GM18951 (cell line): ENCODE data around the gene GPR63.

Experiments
- POLR2A ChIP-seq: IDR thresholded peaks from 4 replicates; pipeline ENCODE4 v1.6.1; 2011; ENCODE audit warnings: mild to moderate bottlenecking; ENCODE audit not compliant: insufficient read length, insufficient read depth; ENCODE audit errors: extremely low read depth
- in situ Hi-C: fragments of 300-500 bp; cut with MboI; formaldehyde crosslinking; loops from one replicate; pipeline ENCODE4 v1.12.0; 2022; ENCODE audit warnings: low sequenced_read_pairs, mixed read lengths, inconsistent platforms; ENCODE audit not compliant: unreplicated experiment

The GPR63 gene

GRCh38 chr6:96775727-96776400 is 61.4 kb downstream of the GPR63 start:
- TF ChIP-seq POLR2A, result no peak
- in situ Hi-C loops, result no loop called here

DNA sequence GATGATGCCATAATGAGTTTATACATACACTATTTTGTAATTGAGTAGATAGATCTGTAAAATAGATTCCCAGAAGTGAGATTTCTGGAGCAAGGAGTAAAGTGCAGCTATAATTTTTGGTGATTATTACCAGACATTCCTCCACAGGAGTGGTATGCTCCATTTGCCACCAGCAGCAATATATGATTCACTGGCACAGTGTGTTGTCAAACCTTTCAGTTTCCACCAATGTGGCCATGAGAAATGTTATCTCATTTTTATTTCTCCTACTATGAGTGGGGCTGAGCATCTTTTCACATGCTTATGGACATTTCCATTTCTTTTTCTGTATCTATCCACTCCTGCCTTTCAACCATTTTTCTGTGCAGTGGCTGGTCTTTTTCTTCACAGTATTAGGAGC is 70.5 kb downstream of the GPR63 start:
- in situ Hi-C loops, result no loop called here
- no peak for TF ChIP-seq POLR2A

DNA sequence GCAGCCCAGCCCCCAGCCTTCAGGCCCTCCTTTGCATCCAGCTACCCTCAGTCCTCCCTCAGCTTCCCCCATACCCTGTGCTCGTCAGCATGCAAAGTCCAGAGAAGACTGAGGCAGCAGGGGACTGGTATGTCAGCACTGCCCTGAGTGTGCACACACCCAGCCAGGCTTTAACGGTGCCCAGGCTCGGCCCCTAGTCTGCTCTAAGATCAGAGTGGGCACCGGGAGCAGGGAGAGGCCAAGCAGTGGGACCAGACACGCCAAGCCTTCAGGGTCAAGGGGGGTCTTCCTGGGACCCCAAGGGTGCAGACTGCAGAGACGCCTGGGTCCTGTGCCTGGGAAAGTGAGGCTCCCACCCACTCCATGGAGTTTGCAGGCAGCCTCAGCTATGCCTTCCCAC is 74.7 kb downstream of the GPR63 start:
- in situ Hi-C loops, result no loop called here
- TF ChIP-seq POLR2A, result no peak

DNA sequence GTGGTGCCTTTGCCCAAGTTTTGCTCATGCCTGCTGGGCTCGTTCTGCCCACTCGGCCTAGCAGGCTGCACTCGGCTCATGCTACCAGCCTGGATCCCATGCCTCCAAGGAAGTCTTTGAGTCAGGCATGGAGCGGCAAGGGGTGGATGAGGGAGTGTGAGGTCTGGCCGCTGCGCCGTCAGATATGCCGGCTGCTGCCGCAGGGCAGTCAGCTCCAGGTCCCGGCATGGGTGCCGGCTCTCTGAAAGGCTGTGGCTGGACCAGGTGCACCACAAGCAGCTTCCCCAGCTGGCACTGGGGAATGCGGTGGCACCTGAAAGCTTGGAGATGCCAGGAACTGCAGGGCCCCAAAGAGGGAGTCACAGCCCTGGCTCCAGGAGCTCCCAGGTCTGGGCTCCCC is 75.5 kb downstream of the GPR63 start:
- no peak for TF ChIP-seq POLR2A

GRCh38 chr6:96760153-96760687 is 77.1 kb downstream of the GPR63 start:
- TF ChIP-seq POLR2A, result no peak
- in situ Hi-C loops, result no loop called here

More for the DNA sequence above, 75.5 kb downstream of the GPR63 start:
- in situ Hi-C loops, result no loop called here

GRCh38 chr6:96755096-96755495 is 82.2 kb downstream of the GPR63 start:
- in situ Hi-C loops, result no loop called here
- no peak for TF ChIP-seq POLR2A

DNA sequence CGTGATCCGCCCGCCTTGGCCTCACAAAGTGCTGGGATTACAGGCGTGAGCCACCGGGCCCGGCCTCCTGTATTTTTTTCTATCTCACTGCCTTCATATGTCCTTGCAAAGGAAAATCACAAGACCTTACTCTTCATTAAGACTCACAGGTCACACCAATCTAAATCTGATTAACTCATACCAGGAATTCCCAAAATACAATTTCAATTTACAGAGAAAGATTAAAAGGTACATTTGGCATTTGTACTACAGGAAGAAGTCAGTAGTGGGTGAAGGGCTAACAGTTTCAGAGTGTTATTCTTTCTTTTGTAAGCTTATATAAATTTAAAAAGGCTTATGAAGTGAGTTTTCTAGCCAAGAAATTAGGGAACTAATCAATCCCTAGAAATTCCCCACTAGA is 87.4 kb downstream of the GPR63 start:
- in situ Hi-C loops, result no loop called here
- TF ChIP-seq POLR2A, result no peak
